HepG2 (cell line): Measurements from ENCODE around the gene ARFIP1. TPM values are rescaled to one million over a fixed set of nuclear protein-coding genes. Genes with fewer than 3 reads are reported as not detected.

ENCODE experiments used
- ATAC-seq: fragments of 200-7000 bp; cut with Tn5 transposase; 3 replicates; pipeline ENCODE4 v1.9.1; 2020; ENCODE audit warnings: mild to moderate bottlenecking, moderate library complexity
- BruUV-seq: library from RNA; stranded (reverse); fragments of 400-500 nt; replicated peaks from 2 replicates; lab custom pipeline; 2021; lab: Mats Ljungman, UMichigan
- CTCF ChIA-PET: fragments of 300-600 bp; formaldehyde crosslinking; extraction: SDS; loops from one replicate; lab custom pipeline; 2021; ENCODE audit warnings: low total read pairs, inconsistent platforms, low intra/inter-chr PET ratio; lab: Yijun Ruan, JAX
- POLR2A ChIA-PET: fragments of 350-600 bp; sonication (Branson Sonifier 250); formaldehyde crosslinking; loops from one replicate; lab custom pipeline; 2020; ENCODE audit warnings: antibody characterized with exemption, inconsistent platforms; lab: Yijun Ruan, JAX
- DNase-seq: peaks from one replicate; pipeline ENCODE4 v3.0.0-alpha.2; 2015; ENCODE audit warnings: low spot score
- FAIRE-seq: peaks from 3 replicates; lab custom pipeline; 2011; peaks lifted over from hg19 to GRCh38; lab: Jason Lieb, UNC
- H2AFZ ChIP-seq: one replicate; pipeline ENCODE4 v1.6.1; 2011; ENCODE audit warnings: low read length, inconsistent platforms
- H3K27ac ChIP-seq: fragments of 300-600 bp; 3 replicates; pipeline ENCODE4 v1.8.0; 2011; ENCODE audit warnings: mixed run types, mild to moderate bottlenecking, mixed read lengths, low read length, inconsistent platforms; ENCODE audit not compliant: insufficient read depth; ENCODE audit errors: extremely low read length
- H3K27me3 ChIP-seq, 2 experiments: fragments of 200-600 bp in 1 of 2; 2 replicates in 1 of 2; 3 replicates in 1 of 2; pipeline versions ENCODE4 v1.6.0 to v1.8.0; 2011; ENCODE audit warnings: low read length in 2 of 2, mild to moderate bottlenecking in 2 of 2, moderate library complexity in 2 of 2, inconsistent platforms in 1 of 2; ENCODE audit not compliant: insufficient read depth in 2 of 2, control insufficient read depth in 1 of 2
- H3K36me3 ChIP-seq, 2 experiments: fragments of 200-600 bp in 1 of 2; replicated peaks in 1 of 2; 2 replicates in 1 of 2; 3 replicates in 1 of 2; pipeline versions ENCODE4 v1.5.1 to v1.8.0; 2011; ENCODE audit warnings: low read length in 2 of 2, inconsistent platforms in 1 of 2; ENCODE audit not compliant: insufficient read depth in 2 of 2, control insufficient read depth in 1 of 2
- H3K4me1 ChIP-seq: 2 replicates; pipeline ENCODE4 v1.5.1; 2012; ENCODE audit warnings: low read length, inconsistent platforms; ENCODE audit not compliant: insufficient read depth
- H3K4me2 ChIP-seq: 2 replicates; pipeline ENCODE4 v1.6.0; 2011; ENCODE audit warnings: low read depth, low read length, inconsistent platforms
- H3K4me3 ChIP-seq, 3 experiments: fragments of 200-600 bp in 1 of 3; sonication (generic), shearing (Covaris generic) in 1 of 3; replicated peaks in 1 of 3; 2 replicates each; pipeline ENCODE4 v1.5.1; 2011 to 2016; ENCODE audit warnings: low read length in 3 of 3, inconsistent platforms in 2 of 3, low read depth in 2 of 3, mild to moderate bottlenecking in 2 of 3, control low read depth in 1 of 3, mixed read lengths in 1 of 3; ENCODE audit not compliant: insufficient read depth in 1 of 3
- H3K79me2 ChIP-seq: one replicate; pipeline ENCODE4 v1.6.1; 2011; ENCODE audit warnings: low read length, inconsistent platforms; ENCODE audit not compliant: insufficient read depth
- H3K9ac ChIP-seq: 2 replicates; pipeline ENCODE4 v1.6.0; 2011; ENCODE audit warnings: mild to moderate bottlenecking, low read depth, low read length, inconsistent platforms; ENCODE audit not compliant: insufficient read depth
- H3K9me3 ChIP-seq: 2 replicates; pipeline ENCODE4 v1.5.1; 2012; ENCODE audit warnings: mild to moderate bottlenecking, low read length
- H4K20me1 ChIP-seq: 2 replicates; pipeline ENCODE4 v1.6.0; 2011; ENCODE audit warnings: inconsistent platforms, mild to moderate bottlenecking, low read length, moderate library complexity; ENCODE audit not compliant: insufficient read depth
- ATF1 ChIP-seq: IDR thresholded peaks from 2 replicates; pipeline ENCODE4 v1.6.1; 2016; ENCODE audit warnings: mild to moderate bottlenecking, control low read depth
- KAT7 ChIP-seq: IDR thresholded peaks from 2 replicates; pipeline ENCODE4 v1.6.1; 2018; ENCODE audit warnings: borderline replicate concordance, missing compliant biosample characterization
- KDM1A ChIP-seq: IDR thresholded peaks from 2 replicates; pipeline ENCODE4 v1.6.1; 2016; ENCODE audit warnings: missing compliant biosample characterization
- MXD4 ChIP-seq: IDR thresholded peaks from 2 replicates; pipeline ENCODE4 v1.6.1; 2016; ENCODE audit warnings: mild to moderate bottlenecking, missing biosample characterization, missing genetic modification reagents
- NR2F2 ChIP-seq: IDR thresholded peaks from 2 replicates; pipeline ENCODE4 v1.6.1; 2012; ENCODE audit warnings: low read depth, inconsistent platforms, borderline replicate concordance
- SP5 ChIP-seq: IDR thresholded peaks from 2 replicates; pipeline ENCODE4 v1.6.1; 2016; ENCODE audit warnings: low read depth, borderline replicate concordance
- YEATS2 ChIP-seq: sonication (generic); formaldehyde crosslinking; IDR thresholded peaks from 2 replicates; pipeline ENCODE4 v1.4.0; 2020; ENCODE audit warnings: missing genetic modification reagents, borderline replicate concordance
- ZFX ChIP-seq: sonication (generic); formaldehyde crosslinking; IDR thresholded peaks from 2 replicates; pipeline ENCODE4 v1.4.0; 2020; ENCODE audit warnings: mild to moderate bottlenecking, low read depth, missing genetic modification reagents, moderate library complexity
- ZNF407 ChIP-seq: sonication (generic); formaldehyde crosslinking; IDR thresholded peaks from one replicate; pipeline ENCODE4 v1.5.1; 2020; ENCODE audit warnings: mild to moderate bottlenecking, missing genetic modification reagents; ENCODE audit errors: not compliant biosample characterization
- ZNF546 ChIP-seq: sonication (generic); formaldehyde crosslinking; conservative IDR thresholded peaks from 2 replicates; pipeline ENCODE4 v1.8.1; 2023; ENCODE audit warnings: mild to moderate bottlenecking, missing genetic modification reagents
- ZNF749 ChIP-seq: sonication (generic); formaldehyde crosslinking; IDR thresholded peaks from 2 replicates; pipeline ENCODE4 v1.8.0; 2022; ENCODE audit warnings: mild to moderate bottlenecking, missing genetic modification reagents, moderate library complexity, borderline replicate concordance
- ZNF878 ChIP-seq: sonication (generic); formaldehyde crosslinking; IDR thresholded peaks from 2 replicates; pipeline ENCODE4 v1.8.1; 2023; ENCODE audit warnings: mild to moderate bottlenecking, missing genetic modification reagents, moderate library complexity
- ZNF879 ChIP-seq: sonication (generic); formaldehyde crosslinking; IDR thresholded peaks from 2 replicates; pipeline ENCODE4 v1.8.1; 2023; ENCODE audit warnings: missing genetic modification reagents
- WGBS: methylation state at CpG from one replicate; pipeline ENCODE4 v1.1.6; 2017; ENCODE audit warnings: low lambda C conversion rate; 5-methylcytosine and 5-hydroxymethylcytosine counted together
- in situ Hi-C: cut with HindIII; loops from 2 replicates; pipeline ENCODE4 v1.10.0; 2017; ENCODE audit warnings: low pct_unique_long_range_greater_than_20kb; ENCODE audit not compliant: extremely low pct_ligation_motif_present
- intact Hi-C: fragments of 100-400 bp; cut with micrococcal nuclease; formaldehyde crosslinking; loops from one replicate; pipeline ENCODE4 v1.10.0; 2022; ENCODE audit not compliant: unreplicated experiment
- polyA plus RNA-seq, 8 experiments: library from polyadenylated mRNA; depleted of rRNA in 3 of 8; stranded (reverse) in 7 of 8; unstranded in 1 of 8; fragments of >200 nt; fragmentation: Illumina TruSeq in 4 of 8; extraction: Trizol in 4 of 8; gene quantifications; 2 replicates each; pipeline versions ENCODE4 v1.2.1 to v1.2.3, GENCODE V29; 2011 to 2016; ENCODE audit warnings: low read depth in 4 of 8, missing spikeins in 1 of 8, mixed read lengths in 1 of 8; ENCODE audit not compliant: insufficient read depth in 1 of 8
- total RNA-seq, 5 experiments: library from RNA; depleted of rRNA; stranded (reverse); fragments of >200 nt; fragmentation: Illumina TruSeq; extraction: Trizol; gene quantifications; 2 replicates each; pipeline ENCODE4 v1.2.3, GENCODE V29; 2016; ENCODE audit warnings: low read depth in 1 of 5
- TF ChIP-seq, protein P1 (sequence below): IDR thresholded peaks from 2 replicates; pipeline ENCODE4 v1.6.1; 2012; ENCODE audit warnings: low read depth, low read length, improper control_type of control experiment
- TF ChIP-seq, protein P2 (sequence below): sonication (generic); formaldehyde crosslinking; IDR thresholded peaks from 2 replicates; pipeline ENCODE4 v1.5.0; 2020; ENCODE audit warnings: mild to moderate bottlenecking, missing genetic modification reagents

The ARFIP1 gene
- total and polyA plus RNA-seq, 2 of the 13 experiments (the other 11 are each of a cell fraction or from before 2014, with no cell fraction given) = 9.9 to 27.7 TPM

- TF ChIP-seq ZNF749 = no peak
- no peak for TF ChIP-seq SP5 (CRISPR knock-in tag)
- no peak for TF ChIP-seq NR2F2
- TF ChIP-seq YEATS2 = no peak
- TF ChIP-seq, protein P1, sequence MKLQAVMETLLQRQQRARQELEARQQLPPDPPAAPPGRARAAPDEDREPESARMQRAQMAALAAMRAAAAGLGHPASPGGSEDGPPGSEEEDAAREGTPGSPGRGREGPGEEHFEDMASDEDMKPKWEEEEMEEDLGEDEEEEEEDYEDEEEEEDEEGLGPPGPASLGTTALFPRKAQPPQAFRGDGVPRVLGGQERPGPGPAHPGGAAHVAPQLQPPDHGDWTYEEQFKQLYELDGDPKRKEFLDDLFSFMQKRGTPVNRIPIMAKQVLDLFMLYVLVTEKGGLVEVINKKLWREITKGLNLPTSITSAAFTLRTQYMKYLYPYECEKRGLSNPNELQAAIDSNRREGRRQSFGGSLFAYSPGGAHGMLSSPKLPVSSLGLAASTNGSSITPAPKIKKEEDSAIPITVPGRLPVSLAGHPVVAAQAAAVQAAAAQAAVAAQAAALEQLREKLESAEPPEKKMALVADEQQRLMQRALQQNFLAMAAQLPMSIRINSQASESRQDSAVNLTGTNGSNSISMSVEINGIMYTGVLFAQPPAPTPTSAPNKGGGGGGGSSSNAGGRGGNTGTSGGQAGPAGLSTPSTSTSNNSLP = no peak
- no peak for TF ChIP-seq KDM1A (CRISPR knock-in tag)
- TF ChIP-seq ATF1 (CRISPR knock-in tag) = no peak
- TF ChIP-seq, protein P2, sequence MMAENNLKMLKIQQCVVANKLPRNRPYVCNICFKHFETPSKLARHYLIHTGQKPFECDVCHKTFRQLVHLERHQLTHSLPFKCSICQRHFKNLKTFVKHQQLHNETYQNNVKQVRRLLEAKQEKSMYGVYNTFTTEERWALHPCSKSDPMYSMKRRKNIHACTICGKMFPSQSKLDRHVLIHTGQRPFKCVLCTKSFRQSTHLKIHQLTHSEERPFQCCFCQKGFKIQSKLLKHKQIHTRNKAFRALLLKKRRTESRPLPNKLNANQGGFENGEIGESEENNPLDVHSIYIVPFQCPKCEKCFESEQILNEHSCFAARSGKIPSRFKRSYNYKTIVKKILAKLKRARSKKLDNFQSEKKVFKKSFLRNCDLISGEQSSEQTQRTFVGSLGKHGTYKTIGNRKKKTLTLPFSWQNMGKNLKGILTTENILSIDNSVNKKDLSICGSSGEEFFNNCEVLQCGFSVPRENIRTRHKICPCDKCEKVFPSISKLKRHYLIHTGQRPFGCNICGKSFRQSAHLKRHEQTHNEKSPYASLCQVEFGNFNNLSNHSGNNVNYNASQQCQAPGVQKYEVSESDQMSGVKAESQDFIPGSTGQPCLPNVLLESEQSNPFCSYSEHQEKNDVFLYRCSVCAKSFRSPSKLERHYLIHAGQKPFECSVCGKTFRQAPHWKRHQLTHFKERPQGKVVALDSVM (CRISPR knock-in tag) = no peak
- TF ChIP-seq ZFX = no peak
- no peak for TF ChIP-seq MXD4
- TF ChIP-seq KAT7 (CRISPR knock-in tag) = no peak
- no peak for TF ChIP-seq ZNF879 (CRISPR knock-in tag)
- no peak for TF ChIP-seq ZNF878 (CRISPR knock-in tag)
- TF ChIP-seq ZNF407 = no peak
- no peak for TF ChIP-seq ZNF546 (CRISPR knock-in tag)
These were observed 16.1 kb downstream of the ARFIP1 start for GRCh38 chr4:152795891-152796290.

More at GRCh38 chr4:152795891-152796290, 16.1 kb downstream of the ARFIP1 start:
- in situ Hi-C loops (no loop called here), intact Hi-C loops (no loop called here)
- POLR2A ChIA-PET = no interaction called here
- Histone ChIP-seq H3K4me1 (no peaks in the 10 kb centered on the region), H3K4me3 (no peak overlapping the region), H3K27ac (no peak overlapping the region), H3K27me3 (no peaks in the 10 kb centered on the region), H3K79me2 (peaks cover 52% of the 10 kb centered on the region), H2AFZ (no peak overlapping the region), H4K20me1 (no peaks in the 10 kb centered on the region), H3K36me3 (no peaks in the 10 kb centered on the region), H3K9me3 (no peaks in the 10 kb centered on the region), H3K9ac (no peak overlapping the region), H3K4me2 (no peak overlapping the region)
- 98% methylated on average over 3 of the region's 3 CpGs for WGBS
- BruUV-seq = no TSS peak
- DNase-seq (no peak), ATAC-seq (no peak), FAIRE-seq (no peak)
- CTCF ChIA-PET = no interaction called here
